ENCODE results near the gene VAV1.
"Not testable (repeated sequence)": the region's sequence is repeated elsewhere in the genome, so short reads cannot be mapped to it uniquely, and the experiment has no call there.

Gene VAV1

GRCh38 chr19:6761053-6761676 is 11.3 kb upstream of the VAV1 start:
- peak in 1 of 2 donors; percentile 32 for DNase-seq (ENCODE audit: low read depth in 2 of 2)

- not testable (repeated sequence) for DNase-seq (ENCODE audit: low read depth in 2 of 2)
Observed at GRCh38 chr19:6762253-6762797, 10.2 kb upstream of the VAV1 start.

GRCh38 chr19:6765738-6766356 is 6.7 kb upstream of the VAV1 start:
- no peak for DNase-seq (ENCODE audit: low read depth in 2 of 2)

- DNase-seq (ENCODE audit: low read depth in 2 of 2): no peak
Observed at GRCh38 chr19:6766357-6767080, 6.0 kb upstream of the VAV1 start.

- DNase-seq (ENCODE audit: low read depth in 2 of 2): peak in 1 of 2 donors; percentile 23
Observed at GRCh38 chr19:6767081-6767356, 5.5 kb upstream of the VAV1 start.

- peak; percentile 90 to 91 for DNase-seq (ENCODE audit: low read depth in 2 of 2)
Observed at GRCh38 chr19:6767357-6768235, 4.9 kb upstream of the VAV1 start, which contains the start of gene SH2D3A. SH2D3A (minus strand) TSS chr19:6767435; CDS start chr19:6763748, 3,687 bp downstream.

GRCh38 chr19:6768236-6768785 is 4.2 kb upstream of the VAV1 start:
- no peak for DNase-seq (ENCODE audit: low read depth in 2 of 2)

- no peak for DNase-seq (ENCODE audit: low read depth in 2 of 2)
Observed at GRCh38 chr19:6769006-6769619, 3.4 kb upstream of the VAV1 start.

GRCh38 chr19:6771648-6772027 is 870 bp upstream of the VAV1 start:
- DNase-seq (ENCODE audit: low read depth in 2 of 2): not testable (repeated sequence)

GRCh38 chr19:6772866-6773322 is 386 bp downstream of the VAV1 start:
- no peak for DNase-seq (ENCODE audit: low read depth in 2 of 2)

GRCh38 chr19:6773323-6773931 is 919 bp downstream of the VAV1 start:
- peak; percentile 45 to 66 for DNase-seq (ENCODE audit: low read depth in 2 of 2)

- no peak for DNase-seq (ENCODE audit: low read depth in 2 of 2)
Observed at GRCh38 chr19:6774821-6775707, 2.6 kb downstream of the VAV1 start.

GRCh38 chr19:6776045-6776444 is 3.5 kb downstream of the VAV1 start:
- DNase-seq (ENCODE audit: low read depth in 2 of 2): not testable (repeated sequence)

GRCh38 chr19:6776999-6777398 is 4.5 kb downstream of the VAV1 start:
- no peak for DNase-seq (ENCODE audit: low read depth in 2 of 2)

- no peak for DNase-seq (ENCODE audit: low read depth in 2 of 2)
Observed at GRCh38 chr19:6777434-6777833, 4.9 kb downstream of the VAV1 start.

- DNase-seq (ENCODE audit: low read depth in 2 of 2): no peak
Observed at GRCh38 chr19:6778386-6778785, 5.9 kb downstream of the VAV1 start.

GRCh38 chr19:6779206-6779605 is 6.7 kb downstream of the VAV1 start:
- no peak for DNase-seq (ENCODE audit: low read depth in 2 of 2)

GRCh38 chr19:6787393-6787792 is 14.9 kb downstream of the VAV1 start:
- DNase-seq (ENCODE audit: low read depth in 2 of 2): no peak

- DNase-seq (ENCODE audit: low read depth in 2 of 2): no peak
Observed at GRCh38 chr19:6788896-6789295, 16.4 kb downstream of the VAV1 start.
